Adipose tissue (tissue), 3 donors: ENCODE measurements around the gene NDUFS7. TPM values are rescaled to one million over a fixed set of nuclear protein-coding genes. Genes with fewer than 3 reads are reported as not detected.

ENCODE experiments used
- H3K27ac ChIP-seq: one replicate; pipeline ENCODE4 v1.5.1; 2013; ENCODE audit warnings: low read depth, low read length
- WGBS, 3 donors: extraction: QIAGEN DNeasy Blood & Tissue Kit; methylation state at CpG; one replicate each; pipeline ENCODE4 v1.1.7; 2013; 5-methylcytosine and 5-hydroxymethylcytosine counted together
- polyA plus RNA-seq, 3 donors: library from polyadenylated mRNA; stranded (reverse); fragments of 200-250 nt; gene quantifications; one replicate each; pipeline ENCODE4 v1.2.3, GENCODE V29; 2013
- donor health status: healthy with polysubstance abuse.
- donor health status: Bipolar disorder and iron deficiency.
- donor health status: healthy.

NDUFS7 gene
- polyA plus RNA-seq, 3 donors = 97.5 to 211 (median 110) TPM

DNA sequence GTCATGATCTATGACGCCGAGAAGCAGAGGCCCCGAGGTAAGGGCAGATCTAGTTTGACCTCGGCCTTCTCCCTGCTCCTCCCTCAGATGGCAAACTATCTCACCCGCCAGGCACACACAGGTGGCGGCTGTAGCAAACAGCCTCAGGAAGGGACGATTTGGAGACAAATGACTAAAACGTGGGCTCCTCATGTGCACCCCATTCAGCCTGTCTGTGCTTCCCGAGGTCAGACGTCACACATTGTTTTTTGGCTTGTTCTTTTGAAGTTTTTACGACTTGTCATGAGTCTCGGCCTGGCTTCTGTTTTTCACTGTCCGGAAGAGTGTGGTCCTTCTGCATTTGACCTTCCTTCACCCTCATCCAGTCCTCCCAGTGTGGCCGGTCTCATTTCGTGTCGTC is 38.7 kb downstream of the NDUFS7 start:
- H3K27ac ChIP-seq = no peak overlapping the region
- 77 to 84% (median 79%) methylated on average over 16 of the region's 16 CpGs for WGBS, 3 donors

DNA sequence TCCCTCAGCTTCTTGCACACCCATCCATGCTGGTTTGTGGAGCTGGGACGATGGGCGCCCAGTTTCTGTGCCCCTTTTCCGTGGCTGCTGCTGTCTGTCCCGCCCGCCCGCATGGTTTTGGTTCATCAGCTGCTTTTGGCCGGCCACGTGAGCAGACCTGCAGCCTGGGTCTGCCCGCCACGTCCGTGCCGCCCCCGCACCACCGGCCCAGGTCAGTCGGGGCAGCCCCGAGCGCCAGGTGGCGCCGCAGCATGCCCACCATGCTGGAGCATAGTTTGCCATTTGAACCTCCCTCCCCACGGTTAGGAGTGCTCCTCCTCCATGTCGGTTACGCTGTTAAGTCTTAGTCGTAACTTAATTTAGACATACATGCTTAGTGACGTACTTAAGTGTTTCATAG is 39.2 kb downstream of the NDUFS7 start:
- 88 to 90% (median 88%) methylated on average over 24 of the region's 24 CpGs for WGBS, 3 donors
- H3K27ac ChIP-seq = no peak overlapping the region

DNA sequence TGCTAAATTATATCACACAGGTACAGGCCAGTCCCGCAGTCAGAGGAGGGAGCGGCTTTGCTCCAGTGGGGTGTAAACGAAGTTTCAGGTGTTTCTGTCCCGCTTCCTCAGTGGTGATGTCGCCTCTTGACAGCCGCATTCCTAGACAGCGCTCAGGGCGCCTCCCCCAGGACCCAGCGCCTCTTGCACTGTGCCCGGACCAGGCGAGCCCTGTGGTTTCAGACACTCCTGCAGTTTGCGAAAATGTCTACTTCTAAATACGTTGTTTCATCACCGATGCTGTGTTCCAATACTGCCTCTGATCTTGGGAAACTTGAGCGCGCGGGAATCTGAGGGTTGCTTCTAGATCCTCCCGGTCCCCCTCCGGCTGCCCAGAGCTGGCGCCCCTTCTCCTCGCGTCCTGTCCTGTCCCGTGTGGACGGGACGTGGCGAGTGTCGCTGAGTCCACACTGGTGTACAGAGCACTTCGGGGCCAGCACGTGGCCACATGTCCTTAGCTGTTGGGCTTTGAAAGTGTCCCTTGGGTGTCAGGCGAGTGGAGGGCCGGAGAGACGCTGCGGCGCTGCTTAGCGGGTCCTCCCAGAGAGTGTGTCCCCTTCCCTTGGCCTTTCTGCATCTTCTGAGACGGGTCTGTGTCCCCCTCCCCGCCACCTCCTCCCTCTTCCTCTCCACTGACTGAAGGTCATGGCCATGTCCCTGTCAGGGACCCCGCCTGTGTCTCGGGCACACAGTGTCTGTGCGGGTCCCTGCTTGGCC is 39.9 kb downstream of the NDUFS7 start:
- no peak overlapping the region for H3K27ac ChIP-seq
- 84 to 90% (median 84%) methylated on average over 38 to 40 of the region's 40 CpGs for WGBS, 3 donors

GRCh38 chr19:1424192-1424955 is 40.7 kb downstream of the NDUFS7 start:
- WGBS, 3 donors = 87 to 92% (median 91%) methylated on average over 34 to 38 of the region's 42 CpGs
- no peak overlapping the region for H3K27ac ChIP-seq

DNA sequence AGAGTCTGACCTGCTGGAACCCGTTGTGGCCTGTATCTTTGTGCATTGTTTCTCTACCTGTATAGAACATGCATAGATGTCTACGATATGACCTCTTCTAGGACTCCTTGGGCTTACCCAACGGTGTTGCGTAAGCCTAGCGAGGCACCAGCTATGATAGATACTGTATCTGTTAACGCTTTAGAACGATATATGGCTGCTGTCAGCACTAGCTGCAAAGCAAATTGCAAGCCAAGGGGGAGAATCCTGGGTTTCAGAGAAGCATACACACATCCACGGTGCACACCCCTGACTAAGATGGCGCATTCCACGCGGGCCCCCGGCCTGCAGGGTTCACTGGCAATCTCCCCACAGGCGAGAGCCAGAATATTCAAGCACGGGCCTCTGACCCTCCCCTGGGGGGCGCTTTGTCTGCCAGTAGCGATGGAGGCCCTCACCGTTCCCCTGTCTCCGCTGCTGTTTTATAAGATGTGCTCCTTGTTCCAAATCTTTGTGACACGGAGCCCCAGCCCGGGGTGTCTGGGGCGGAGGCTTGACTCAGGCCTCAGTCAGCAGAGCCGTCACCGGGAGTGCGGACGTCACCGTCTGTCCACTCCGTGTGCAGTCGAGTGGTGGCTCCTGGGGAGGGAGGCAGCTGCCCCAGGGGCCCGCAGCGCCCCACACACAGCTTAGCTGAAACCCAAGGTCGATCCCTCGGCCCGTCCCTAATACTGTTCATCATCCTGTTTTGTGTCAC is 41.6 kb downstream of the NDUFS7 start:
- 78 to 87% (median 84%) methylated on average over 33 of the region's 33 CpGs for WGBS, 3 donors

DNA sequence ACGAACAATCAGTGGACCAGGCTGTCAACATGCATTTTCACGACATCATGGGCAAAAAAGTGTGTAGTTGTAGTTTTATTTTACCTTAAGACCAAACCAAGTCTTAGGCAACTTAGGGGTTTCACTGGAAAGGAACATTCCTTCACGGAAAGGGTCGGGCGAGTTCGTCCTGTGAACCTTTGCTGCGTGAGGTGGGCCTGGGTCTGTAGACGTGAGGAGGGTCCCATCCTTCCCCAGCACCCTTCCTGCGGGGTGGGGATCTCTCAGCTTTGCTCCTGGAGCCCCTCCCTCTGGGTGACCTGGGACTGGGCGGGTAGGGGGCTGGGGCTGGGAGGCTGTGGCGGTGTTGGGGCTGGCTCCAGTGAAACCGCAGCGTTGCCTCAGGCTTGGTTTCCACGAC is 42.2 kb downstream of the NDUFS7 start:
- WGBS, 3 donors = 88 to 93% (median 92%) methylated on average over 14 of the region's 14 CpGs
- H3K27ac ChIP-seq = no peak overlapping the region

More for the DNA sequence above, 41.6 kb downstream of the NDUFS7 start:
- no peak overlapping the region for H3K27ac ChIP-seq

- 82 to 88% (median 87%) methylated on average over 9 of the region's 9 CpGs for WGBS, 3 donors
- no peak overlapping the region for H3K27ac ChIP-seq
Measured at GRCh38 chr19:1426736-1427135, 43.0 kb downstream of the NDUFS7 start.

DNA sequence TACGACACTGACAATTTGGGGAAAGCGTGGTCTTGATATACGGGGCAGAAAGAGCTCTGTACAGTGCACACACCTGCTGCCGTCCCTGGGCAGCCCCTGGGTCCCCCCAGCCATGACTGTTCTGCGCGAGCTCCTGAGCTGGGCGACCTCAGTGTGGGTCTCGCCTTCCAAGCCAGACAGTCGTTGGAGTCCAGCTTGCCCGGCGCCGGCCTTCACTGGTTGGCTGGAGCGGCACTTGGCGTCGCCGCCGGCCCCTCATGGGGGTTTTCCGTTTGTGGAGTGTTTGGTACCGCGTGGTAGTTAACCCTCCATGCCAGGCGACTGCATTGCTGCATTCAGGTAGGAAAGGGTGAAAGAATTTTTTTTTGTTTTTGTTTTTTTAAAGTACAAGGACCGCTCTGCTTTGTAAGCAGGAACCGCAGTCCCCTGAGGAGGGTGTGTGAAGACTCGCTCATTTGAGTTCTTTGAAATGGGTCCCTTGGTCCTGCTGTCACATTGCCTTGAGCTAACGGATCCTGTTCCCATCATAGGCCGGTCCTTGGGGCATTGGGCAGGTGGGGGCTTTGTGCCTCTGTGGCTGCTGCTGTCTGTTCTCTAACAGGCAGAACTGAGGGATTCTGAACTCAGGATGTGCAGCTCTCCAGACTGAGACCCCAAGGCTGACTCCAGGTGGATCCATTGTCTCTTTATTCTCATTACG is 43.7 kb downstream of the NDUFS7 start:
- 89 to 93% (median 91%) methylated on average over 27 of the region's 27 CpGs for WGBS, 3 donors
- no peak overlapping the region for H3K27ac ChIP-seq

DNA sequence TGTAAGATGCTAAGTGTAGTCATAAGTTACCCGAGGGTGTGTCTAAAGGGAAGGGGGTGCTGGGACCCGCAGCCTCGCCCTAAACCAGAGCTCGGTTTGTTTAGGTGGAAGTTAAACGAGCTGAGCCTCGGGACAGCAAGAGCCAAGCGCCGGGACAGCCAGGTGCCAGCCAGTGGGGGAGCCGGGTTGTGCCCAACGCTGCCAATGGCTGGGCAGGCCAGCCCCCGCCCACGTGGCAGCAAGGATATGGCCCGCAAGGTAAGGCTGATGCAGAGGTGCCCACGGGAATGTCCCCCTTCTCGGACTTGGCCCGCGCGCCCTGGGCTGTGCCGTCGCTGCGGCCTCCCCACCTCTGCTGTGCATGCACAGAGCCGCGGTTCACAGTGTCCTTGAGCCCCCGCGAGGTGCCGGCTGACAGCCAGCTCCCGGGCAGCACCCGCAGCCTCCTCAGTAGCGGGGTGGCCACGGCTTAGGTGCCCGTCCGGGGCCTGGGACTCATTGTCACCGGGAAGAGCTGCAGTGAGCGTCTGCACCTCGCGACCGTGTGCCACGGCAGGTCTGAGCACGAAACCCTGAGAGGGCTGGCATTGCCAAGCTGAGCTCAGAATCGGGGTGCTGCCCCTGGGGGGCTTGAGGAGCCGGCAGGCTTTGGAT is 45.2 kb downstream of the NDUFS7 start:
- no peak overlapping the region for H3K27ac ChIP-seq
- 75 to 94% (median 89%) methylated on average over 41 of the region's 41 CpGs for WGBS, 3 donors

- no peak overlapping the region for H3K27ac ChIP-seq
- WGBS, 3 donors = 54 to 84% (median 79%) methylated on average over 13 to 14 of the region's 14 CpGs
Measured at GRCh38 chr19:1429750-1430149, 46.0 kb downstream of the NDUFS7 start.

GRCh38 chr19:1430246-1430645 is 46.5 kb downstream of the NDUFS7 start:
- H3K27ac ChIP-seq = no peak overlapping the region
- WGBS, 3 donors = 86 to 90% (median 88%) methylated on average over 12 to 14 of the region's 14 CpGs

DNA sequence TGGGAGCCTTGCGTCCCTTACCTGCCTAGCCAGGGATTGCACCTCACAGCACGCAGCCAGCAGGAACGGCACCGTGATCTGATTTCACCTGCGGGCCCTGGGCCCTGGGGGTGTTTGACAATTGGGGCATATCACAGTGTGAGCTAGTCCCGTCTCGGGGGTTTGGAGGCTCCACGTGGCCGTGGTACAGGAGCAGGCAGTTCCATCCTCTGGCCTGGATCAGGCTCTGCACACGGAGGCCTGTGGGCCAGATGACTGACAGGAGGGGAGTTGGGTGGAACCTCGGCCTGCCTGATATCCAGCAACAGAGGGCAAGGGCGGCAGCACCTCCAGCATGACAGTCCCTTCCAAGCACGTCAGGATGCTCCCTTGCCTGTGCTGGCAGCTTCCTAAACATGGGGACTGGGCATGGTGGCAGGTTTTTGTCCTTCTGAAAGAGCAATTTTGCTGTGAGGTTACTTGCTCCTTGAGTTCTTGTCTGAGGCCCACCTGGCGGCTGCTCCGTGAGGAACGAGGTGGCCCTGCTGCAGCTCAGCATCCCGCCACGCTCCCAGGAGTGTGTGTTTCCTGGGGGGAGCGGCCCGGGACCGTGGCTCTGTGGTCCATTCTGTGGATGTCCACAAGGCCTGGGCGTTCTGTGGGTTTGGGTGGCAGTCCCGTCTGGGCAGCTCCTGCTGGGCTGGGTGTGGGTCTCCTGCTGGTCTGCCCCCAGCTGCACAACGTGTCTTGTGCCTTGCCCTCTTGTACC is 48.2 kb downstream of the NDUFS7 start:
- 91 to 92% (median 92%) methylated on average over 24 of the region's 24 CpGs for WGBS, 3 donors
- H3K27ac ChIP-seq = no peak overlapping the region

GRCh38 chr19:1432507-1432887 is 48.8 kb downstream of the NDUFS7 start:
- WGBS, 3 donors = 93 to 94% (median 94%) methylated on average over 16 of the region's 16 CpGs
- no peak overlapping the region for H3K27ac ChIP-seq

DNA sequence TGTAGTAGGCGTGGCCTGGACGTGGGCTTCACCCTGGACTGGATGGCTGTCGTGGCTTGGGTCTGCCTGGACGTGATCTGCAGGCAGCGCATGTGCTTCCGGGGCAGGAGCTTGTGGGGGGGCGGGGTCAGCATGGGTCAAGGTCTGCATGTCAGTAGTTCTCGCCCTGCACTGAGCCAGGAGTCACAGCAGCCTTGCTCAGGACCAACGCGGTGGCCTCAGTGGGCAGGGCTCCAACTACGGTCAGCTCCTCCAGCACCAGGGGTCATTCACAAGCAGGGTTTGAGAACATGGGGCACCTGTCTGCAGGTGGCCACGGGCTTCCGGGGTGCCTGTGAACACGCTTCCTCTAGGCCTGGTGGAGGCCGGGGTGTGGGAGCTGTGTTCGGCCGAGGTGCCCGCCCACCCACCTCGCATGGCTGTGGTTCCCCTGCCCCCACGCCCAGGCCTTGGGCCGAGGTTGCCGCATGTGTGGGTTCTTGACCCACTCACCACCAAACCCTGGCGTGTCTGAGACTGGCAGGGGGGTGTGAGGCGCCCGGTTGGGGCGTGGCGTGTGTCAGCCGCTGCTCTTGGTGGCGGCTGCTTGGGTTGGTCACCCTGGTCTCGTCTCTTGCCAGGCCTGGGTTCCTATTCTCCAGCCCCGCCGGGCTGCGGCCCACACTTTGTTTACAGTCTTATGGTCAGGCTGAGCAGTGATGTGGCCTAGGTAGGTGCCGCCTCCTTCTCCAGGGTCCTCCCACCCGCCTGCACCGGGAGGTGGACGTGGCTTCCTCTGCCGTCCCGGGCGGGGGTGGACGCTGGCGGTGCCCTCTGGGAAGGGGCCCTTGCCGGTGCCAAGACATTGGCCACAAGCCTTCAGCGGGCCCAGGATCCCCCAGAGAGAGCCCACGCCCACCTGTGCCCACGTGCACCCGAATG is 49.7 kb downstream of the NDUFS7 start:
- H3K27ac ChIP-seq = no peak overlapping the region
- 87 to 91% (median 89%) methylated on average over 46 to 47 of the region's 47 CpGs for WGBS, 3 donors

GRCh38 chr19:1434040-1434366 is 50.3 kb downstream of the NDUFS7 start:
- WGBS, 3 donors = 93 to 96% (median 94%) methylated on average over 17 of the region's 17 CpGs
- no peak overlapping the region for H3K27ac ChIP-seq

DNA sequence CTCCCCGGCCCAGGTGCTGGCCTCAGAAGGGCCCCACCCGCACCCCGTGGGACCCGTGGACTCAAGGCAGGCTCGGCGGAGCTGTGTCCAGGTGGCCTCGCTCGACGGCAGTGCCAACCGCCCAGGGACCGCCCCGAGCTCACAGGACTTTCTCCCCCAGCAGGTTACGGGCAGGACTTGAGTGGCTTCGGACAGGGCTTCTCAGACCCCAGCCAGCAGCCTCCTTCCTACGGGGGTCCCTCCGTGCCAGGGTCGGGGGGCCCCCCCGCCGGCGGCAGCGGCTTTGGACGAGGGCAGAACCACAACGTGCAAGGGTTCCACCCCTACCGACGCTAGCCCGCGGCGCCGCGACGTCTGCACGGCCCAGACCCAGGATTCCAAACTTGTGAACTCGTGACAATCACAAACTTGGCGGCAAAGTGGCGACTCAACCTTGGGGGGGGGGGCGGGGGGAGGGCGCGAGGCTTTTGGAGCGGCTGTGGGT is 50.9 kb downstream of the NDUFS7 start:
- no peak overlapping the region for H3K27ac ChIP-seq
- WGBS, 3 donors = 86 to 89% (median 88%) methylated on average over 38 to 39 of the region's 39 CpGs
